HepG2 (cell line): Measurements from ENCODE around the gene CPT1A. TPM values are rescaled to one million over a fixed set of nuclear protein-coding genes. Genes with fewer than 3 reads are reported as not detected.

Experiments used
- DMTF1 ChIP-seq: sonication (generic); formaldehyde crosslinking; IDR thresholded peaks from 2 replicates; pipeline ENCODE4 v1.4.0; 2020; ENCODE audit warnings: mild to moderate bottlenecking, missing genetic modification reagents
- HIC2 ChIP-seq: sonication (generic); formaldehyde crosslinking; IDR thresholded peaks from 2 replicates; pipeline ENCODE4 v1.9.0; 2022; ENCODE audit warnings: low read depth, missing genetic modification reagents
- HOXA7 ChIP-seq: sonication (generic); formaldehyde crosslinking; IDR thresholded peaks from 2 replicates; pipeline ENCODE4 v1.8.1; 2022; ENCODE audit warnings: mild to moderate bottlenecking, missing genetic modification reagents, moderate library complexity
- NFAT5 ChIP-seq: sonication (generic); formaldehyde crosslinking; IDR thresholded peaks from 2 replicates; pipeline ENCODE4 v1.4.0; 2020; ENCODE audit warnings: missing genetic modification reagents
- THYN1 ChIP-seq: sonication (generic); formaldehyde crosslinking; IDR thresholded peaks from 2 replicates; pipeline ENCODE4 v1.8.1; 2023; ENCODE audit warnings: low read depth, mild to moderate bottlenecking, moderate library complexity, missing genetic modification reagents, borderline replicate concordance
- ZNF468 ChIP-seq: sonication (generic); formaldehyde crosslinking; IDR thresholded peaks from 2 replicates; pipeline ENCODE4 v1.8.0; 2022; ENCODE audit warnings: mild to moderate bottlenecking, moderate library complexity, missing genetic modification reagents
- ZNF724P ChIP-seq: sonication (generic); formaldehyde crosslinking; IDR thresholded peaks from 2 replicates; pipeline ENCODE4 v1.8.0; 2022; ENCODE audit warnings: missing genetic modification reagents, borderline replicate concordance
- polyA plus RNA-seq, 8 experiments: library from polyadenylated mRNA; depleted of rRNA in 3 of 8; stranded (reverse) in 7 of 8; unstranded in 1 of 8; fragments of >200 nt; fragmentation: Illumina TruSeq in 4 of 8; extraction: Trizol in 4 of 8; gene quantifications; 2 replicates each; pipeline versions ENCODE4 v1.2.1 to v1.2.3, GENCODE V29; 2011 to 2016; ENCODE audit warnings: low read depth in 4 of 8, missing spikeins in 1 of 8, mixed read lengths in 1 of 8; ENCODE audit not compliant: insufficient read depth in 1 of 8
- total RNA-seq, 5 experiments: library from RNA; depleted of rRNA; stranded (reverse); fragments of >200 nt; fragmentation: Illumina TruSeq; extraction: Trizol; gene quantifications; 2 replicates each; pipeline ENCODE4 v1.2.3, GENCODE V29; 2016; ENCODE audit warnings: low read depth in 1 of 5

The CPT1A gene
- total and polyA plus RNA-seq, 2 of the 13 experiments (the other 11 are each of a cell fraction or from before 2014, with no cell fraction given) = 7.0 to 7.1 TPM

GRCh38 chr11:68826726-68827125, 15.0 kb downstream of the CPT1A start (continued):
- TF ChIP-seq NFAT5 (CRISPR knock-in tag) (no peak), ZNF724P (CRISPR knock-in tag) (no peak), HOXA7 (CRISPR knock-in tag) (no peak), DMTF1 (CRISPR knock-in tag) (no peak), HIC2 (CRISPR knock-in tag) (no peak), ZNF468 (CRISPR knock-in tag) (no peak), THYN1 (CRISPR knock-in tag) (no peak)
- TF ChIP-seq, all 625 proteins: peak for 0
